HG02610 (cell line): Measurements from ENCODE around the gene UMAD1.
A peak's percentile ranks its signal among the peaks of the same experiment; 100 is the strongest.
"Not testable (repeated sequence)": the region's sequence is repeated elsewhere in the genome, so short reads cannot be mapped to it uniquely, and the experiment has no call there.

Experiments used
- ATAC-seq: cut with Tn5 transposase; IDR thresholded peaks from one replicate; pipeline ENCODE4 v1.9.1; 2021; ENCODE audit warnings: mild to moderate bottlenecking, moderate library complexity; ENCODE audit not compliant: unreplicated experiment

The UMAD1 gene

GRCh38 chr7:7651479-7651878 lies 10.9 kb downstream of the UMAD1 start:
- no peak for ATAC-seq

GRCh38 chr7:7652798-7653540 lies 12.4 kb downstream of the UMAD1 start:
- no peak for ATAC-seq

DNA sequence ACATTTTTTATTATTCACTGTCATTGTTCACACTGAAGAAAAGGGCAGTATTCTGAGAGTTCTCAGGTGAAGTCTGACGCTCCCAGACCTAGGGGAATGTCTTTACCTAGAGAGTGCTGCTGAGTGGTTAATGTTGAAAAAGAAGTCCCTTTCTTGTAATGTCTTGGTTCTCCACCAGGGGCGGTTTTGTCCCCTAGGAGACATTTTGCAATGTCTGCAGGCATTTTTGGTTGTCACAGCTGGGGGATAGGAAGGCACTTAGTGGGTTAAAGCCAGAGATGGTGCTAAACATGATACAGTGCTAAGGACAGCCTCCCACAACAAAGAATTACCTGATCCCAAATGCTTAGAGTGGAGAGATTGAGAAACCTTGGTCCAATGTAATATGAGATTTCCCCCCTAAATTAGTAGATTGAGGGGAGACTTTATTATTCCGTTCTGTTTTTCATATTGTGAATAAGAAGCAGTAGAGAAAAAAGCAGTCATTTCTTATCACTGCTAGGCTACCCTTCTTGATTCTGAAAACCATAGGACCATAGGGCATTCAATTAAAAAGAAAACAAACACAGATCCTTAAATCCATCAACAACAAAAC lies 13.1 kb downstream of the UMAD1 start:
- no peak for ATAC-seq

DNA sequence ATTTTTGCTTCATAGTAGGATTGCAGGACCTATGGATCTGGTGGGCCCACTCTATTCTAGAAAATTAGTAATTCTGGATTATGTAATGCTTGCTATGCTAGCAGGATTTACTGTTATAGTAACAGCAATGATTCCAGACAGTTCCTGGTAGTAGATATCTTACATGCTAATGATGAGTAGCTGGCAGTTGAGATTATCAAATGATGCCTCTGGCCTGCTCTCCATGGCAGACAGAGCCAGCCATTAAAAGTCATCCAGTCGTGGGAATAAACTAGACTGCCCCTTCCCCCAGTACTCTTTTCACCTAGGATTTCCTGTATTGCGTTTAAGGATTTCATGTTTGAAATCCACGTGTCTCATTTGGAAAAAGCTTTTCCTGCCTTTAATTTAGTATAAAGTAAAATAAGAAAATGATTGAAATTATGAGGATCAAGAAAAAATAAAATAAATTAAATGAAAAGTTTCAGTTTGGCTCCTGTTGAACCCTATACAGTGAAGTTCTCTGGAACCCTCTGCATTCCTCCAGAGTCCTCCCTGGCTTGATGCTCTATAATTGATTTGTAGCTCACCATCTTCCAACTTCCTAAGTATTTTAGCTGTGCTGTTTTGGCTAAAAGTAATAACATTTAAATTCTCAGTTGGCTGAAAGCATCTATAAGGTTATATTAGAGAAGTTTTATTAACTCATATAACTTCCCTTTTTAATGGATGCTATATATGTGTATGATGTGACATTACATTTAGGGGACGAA lies 14.6 kb downstream of the UMAD1 start:
- no peak for ATAC-seq

- not testable (repeated sequence) for ATAC-seq
Measured at GRCh38 chr7:7656459-7656858, 15.9 kb downstream of the UMAD1 start.

- ATAC-seq: no peak
Measured at GRCh38 chr7:7662527-7662926, 22.0 kb downstream of the UMAD1 start.

GRCh38 chr7:7664291-7664690 lies 23.7 kb downstream of the UMAD1 start:
- ATAC-seq: no peak

GRCh38 chr7:7665031-7665430 lies 24.5 kb downstream of the UMAD1 start:
- ATAC-seq: no peak

DNA sequence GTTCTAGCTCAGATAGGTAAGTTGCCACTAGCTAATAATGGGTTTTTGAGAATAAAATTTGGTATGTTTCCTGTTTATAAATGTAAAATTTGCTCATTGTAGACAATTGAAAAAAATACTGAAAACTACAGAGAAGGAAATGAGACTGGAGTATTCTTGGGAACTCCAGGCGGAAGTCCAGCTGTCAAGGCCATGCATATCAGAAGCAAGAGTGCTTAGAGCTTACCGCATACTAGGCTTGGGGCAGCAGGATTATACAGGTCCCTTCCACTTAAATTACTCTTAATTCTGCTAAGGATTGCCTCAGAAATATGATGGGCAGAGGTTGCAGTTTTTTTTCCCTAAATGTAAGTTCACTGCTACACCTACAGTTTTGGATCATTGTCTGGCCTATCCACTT lies 26.6 kb downstream of the UMAD1 start:
- ATAC-seq: no peak

- no peak for ATAC-seq
Measured at GRCh38 chr7:7668706-7669105, 28.2 kb downstream of the UMAD1 start.

DNA sequence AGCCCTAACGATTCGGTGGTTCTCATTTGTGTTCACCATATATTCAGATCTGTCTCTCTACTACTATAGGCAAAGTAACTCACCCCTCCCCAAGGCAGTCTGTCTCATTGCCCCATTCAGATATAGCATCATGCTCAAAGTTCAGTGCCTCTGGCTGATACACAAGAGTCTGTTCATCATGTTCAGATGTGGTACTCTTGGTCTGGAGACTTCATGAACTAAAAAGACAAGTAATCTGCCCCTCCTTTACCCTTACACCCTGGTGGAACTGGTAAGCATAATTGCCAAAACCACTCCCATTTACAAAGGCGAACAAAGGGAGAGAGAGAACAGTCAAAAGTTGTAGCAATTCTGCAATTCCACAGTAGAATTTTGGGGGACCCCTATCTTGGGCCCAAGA lies 29.9 kb downstream of the UMAD1 start:
- ATAC-seq: no peak

DNA sequence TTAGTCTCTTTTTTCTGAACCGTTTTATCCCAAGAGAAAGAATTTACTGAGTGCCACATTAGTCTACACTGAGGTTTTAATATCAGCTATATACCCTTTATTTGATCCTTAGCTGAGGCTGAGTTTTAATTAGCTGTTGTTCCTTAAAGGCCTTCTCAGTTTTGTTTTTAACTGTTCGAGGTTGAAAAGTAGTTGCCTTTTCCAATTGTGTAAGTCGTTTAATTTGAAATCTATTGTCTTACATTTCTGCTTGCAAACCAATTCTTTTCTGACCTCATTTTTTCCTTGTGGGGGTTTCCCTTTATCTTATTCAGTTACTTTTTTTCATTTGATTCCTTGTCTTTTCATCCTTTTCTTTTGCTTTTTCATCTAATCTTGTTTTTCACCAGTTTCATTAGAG lies 30.8 kb downstream of the UMAD1 start:
- ATAC-seq: no peak

- no peak for ATAC-seq
Measured at GRCh38 chr7:7672545-7673239, 32.1 kb downstream of the UMAD1 start.

DNA sequence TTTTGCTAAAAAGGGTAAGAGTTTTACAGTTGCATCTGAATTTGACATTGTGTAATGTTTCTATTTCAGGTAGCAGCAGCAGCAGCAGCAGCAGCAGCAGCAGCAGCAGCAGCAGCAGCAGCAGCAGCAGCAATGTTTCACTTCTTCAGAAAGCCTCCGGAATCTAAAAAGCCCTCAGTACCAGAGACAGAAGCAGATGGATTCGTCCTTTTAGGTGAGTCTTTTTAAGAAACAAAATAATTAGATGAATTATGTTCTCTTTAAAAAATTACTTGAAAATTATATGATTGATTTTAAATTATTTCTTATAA lies 32.6 kb downstream of the UMAD1 start:
- ATAC-seq: no peak

DNA sequence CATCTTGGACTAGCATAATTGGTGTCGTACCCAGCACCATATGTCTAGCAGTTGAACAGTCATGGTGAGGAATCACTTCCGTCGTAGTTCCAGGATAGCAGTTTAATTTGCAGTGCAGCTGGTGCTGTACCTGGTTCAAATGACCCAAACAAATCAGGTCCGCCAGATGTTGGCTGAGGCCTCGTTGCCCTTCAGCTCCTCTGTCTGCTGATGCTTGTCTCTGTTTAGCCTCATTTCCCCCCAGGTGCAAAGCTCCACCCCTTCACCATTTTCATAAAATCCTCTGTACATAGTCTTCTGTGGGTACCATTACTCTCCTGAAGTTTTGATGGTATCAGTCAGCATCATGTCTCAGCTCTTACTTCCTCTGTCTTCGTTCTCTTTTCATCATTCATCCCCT lies 35.1 kb downstream of the UMAD1 start:
- no peak for ATAC-seq

DNA sequence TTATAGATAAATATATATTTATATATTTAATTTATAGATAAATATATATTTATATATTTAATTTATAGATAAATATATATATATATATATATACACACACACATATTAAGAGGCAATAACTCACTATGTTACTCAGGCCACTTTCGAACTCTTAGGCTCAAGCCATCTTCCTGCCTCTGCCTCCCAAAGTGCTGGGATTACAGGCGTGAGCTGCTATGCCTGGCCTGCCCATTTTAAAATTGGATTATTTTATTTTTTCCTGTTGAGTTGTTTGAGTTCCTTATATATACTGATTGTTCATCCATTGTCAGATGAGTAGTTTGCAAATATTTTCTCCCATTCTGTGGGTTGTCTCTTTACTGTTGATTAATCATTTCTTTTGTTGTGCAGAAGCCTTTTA lies 39.1 kb downstream of the UMAD1 start:
- not testable (repeated sequence) for ATAC-seq

- peak; percentile 86 for ATAC-seq
Measured at GRCh38 chr7:7681191-7681935, 40.8 kb downstream of the UMAD1 start.

GRCh38 chr7:7681936-7682329 lies 41.4 kb downstream of the UMAD1 start:
- no peak for ATAC-seq

- no peak for ATAC-seq
Measured at GRCh38 chr7:7682861-7683260, 42.3 kb downstream of the UMAD1 start.

GRCh38 chr7:7686811-7687508 lies 46.4 kb downstream of the UMAD1 start:
- ATAC-seq: no peak
